SKM-1 treated with dmso at 0.1 percent for 144 hours (cell line): Measurements from ENCODE around the gene VWC2.

Experiments
- DNase-seq: peaks from one replicate; lab custom pipeline; 2025; ENCODE audit not compliant: unreplicated experiment; lab: John Stamatoyannopoulos, UW

Gene VWC2

DNA sequence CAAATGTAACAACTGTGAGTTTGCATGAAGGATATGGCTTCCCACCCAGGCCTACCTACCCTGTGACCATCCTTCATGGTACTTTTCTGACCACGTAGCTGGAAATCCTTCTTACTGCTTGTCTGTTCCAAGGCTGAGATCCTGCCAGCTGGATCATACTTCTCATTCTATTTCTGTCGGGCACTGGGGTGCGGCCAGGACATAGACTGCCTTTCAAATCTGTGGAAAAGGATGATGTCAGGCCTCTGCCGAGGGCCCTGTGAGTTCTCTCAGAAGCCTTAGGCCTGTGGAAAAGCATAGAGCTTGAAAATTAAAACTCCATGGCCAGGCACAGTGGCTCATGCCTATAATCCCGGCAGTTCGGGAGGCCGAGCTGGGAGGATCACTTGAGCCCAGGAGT, 10.0 kb downstream of the VWC2 start:
- DNase-seq, result no peak

DNA sequence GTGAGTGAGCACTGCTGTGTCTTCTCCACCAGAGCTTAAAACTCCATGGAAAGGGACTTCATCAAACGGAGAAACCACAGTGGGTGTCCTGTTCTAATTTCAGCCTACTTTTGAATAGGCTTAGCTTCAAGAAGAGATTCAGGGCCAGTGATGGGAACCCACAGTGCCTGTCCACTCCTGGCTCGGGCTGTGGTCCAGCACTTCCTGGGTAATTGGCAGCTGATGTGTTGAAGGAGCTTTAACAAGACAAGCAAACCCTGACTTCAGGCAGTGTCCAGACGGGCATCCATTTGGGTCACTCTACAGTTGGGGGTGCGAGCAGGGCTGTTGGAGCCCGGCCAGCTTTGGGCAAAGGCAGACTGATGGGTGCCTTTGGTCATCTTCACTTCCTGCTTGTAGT, 14.5 kb downstream of the VWC2 start:
- no peak for DNase-seq

DNA sequence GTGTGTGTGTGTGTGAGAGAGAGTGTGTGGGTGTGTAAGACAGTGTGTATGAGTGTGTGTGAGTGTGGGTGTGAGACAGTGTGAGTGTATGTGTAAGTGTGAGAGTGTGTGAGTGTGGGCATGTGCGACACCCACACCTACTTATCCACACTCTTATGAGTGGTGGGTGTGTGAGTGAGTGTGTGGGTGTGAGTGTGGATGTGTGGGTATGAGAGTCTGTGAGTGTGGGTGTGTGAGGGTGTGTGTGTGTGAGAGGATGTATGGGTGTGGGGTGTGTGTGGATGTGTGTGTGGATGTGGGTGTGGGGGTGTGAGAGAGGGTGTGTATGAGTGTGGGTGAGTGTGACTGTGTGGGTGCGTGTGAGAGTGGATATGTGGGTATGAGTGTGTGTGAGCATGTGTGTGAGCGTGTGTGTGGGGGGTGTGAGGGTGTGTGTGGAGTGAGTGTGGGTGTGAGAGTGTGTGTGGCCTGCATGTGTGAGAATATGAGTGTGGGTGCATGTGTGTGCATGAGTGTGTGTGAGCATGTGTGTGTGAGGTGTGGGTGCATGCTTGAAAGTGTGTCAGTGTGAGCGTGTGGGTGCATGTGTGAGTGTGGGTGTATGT, 15.1 kb downstream of the VWC2 start:
- no peak for DNase-seq

DNA sequence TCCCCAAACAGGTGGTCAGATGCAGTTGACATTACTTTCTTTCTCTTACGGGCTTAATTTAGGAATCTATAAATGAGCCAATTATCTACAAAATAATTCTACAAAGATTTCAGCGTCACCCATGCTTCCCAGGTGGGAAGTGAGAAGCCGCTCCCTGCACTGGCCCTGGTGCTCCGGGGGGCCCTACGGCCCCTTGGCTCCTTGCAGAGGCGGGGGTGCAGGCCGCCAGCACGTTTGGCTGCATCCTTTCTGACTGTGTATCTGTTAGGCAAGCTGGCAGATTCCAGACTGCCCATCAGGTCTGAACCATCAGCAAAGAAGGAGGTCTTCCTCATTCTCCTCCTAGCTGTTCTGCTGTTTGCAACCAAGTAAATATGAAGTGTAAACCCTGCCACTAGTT, 16.3 kb downstream of the VWC2 start:
- DNase-seq, result no peak

DNA sequence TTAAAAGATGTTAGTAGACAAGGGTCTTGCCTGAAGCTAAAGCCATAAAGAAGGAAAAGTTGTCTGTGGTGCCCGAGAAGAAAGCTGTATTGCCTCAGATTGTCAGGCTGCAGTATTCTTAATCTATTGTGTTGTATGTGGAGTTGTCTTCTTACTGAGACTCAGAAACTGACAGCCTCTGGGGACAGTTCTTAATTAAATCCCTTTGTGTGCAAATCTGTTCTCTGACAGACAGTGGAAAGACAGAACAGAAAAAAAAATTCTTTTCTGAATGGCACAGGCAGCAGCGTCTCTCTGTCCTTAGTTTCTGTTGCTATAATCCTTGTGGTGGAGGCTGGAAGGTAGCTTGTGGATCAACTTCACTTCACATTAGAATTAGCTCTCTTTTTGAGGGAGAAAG, 16.8 kb downstream of the VWC2 start:
- DNase-seq, result no peak

DNA sequence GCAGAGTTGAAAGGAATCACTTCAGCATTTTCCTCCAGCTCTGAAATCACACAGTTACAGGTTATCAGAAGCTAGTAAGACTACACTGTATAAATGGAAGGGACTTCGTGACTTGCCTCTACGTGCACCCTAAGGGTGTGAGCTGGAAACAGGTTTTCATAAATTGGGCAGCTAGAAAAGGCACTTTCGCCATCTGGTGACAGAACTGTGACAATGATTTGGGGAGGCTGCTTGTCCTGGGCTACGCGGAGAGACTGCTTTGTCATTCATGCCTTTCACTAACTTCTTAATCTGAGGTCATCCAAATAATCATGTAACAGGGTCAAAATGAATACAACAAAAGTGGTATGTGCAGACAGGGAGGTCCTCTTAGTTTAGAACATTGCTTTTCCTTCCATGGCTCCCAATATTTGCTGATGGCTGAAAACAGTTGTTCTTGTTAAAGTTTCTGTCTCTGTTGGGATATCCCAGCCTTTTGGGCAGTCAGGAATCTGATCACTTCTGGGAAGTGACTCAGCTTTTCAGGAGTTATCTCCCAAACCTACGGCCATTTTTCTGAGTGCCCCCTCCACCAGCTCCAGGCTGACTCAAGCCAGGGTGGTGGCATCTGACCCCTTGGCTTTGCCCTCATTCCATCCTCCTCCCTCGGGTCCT, 17.8 kb downstream of the VWC2 start:
- DNase-seq, result peak; percentile 42

DNA sequence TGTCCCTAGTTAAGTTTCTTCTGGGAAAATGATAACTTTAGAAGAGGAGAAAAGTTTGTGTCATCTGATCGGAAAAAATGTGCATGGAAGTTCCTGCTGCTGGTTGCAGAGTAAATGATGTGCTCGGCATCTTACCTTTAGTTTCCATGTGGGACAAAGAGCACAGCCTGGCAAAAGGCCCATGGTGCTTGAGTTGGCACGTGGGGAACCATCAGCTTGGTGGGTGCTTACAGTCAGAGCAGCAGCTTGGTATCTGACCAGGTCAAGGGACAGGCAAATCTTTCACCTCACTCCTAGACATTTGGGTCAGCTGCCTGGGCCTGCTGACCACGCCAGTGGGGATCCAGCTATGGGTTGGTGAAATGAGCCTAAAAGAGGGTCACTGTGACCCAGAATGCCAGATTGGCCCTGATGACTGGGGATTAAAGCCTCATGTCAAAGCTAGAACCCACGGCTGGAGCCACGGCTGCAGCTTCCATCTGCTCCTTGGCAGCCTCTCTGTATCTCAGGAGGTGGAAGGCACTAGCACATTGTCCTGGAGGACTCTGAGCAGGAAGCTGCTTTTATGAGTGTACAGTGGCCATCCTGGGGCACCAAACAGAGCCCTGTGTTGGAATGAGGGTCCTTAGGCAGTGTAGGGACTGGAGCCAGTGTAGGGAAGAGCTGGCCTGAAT, 24.7 kb downstream of the VWC2 start:
- DNase-seq, result no peak

DNA sequence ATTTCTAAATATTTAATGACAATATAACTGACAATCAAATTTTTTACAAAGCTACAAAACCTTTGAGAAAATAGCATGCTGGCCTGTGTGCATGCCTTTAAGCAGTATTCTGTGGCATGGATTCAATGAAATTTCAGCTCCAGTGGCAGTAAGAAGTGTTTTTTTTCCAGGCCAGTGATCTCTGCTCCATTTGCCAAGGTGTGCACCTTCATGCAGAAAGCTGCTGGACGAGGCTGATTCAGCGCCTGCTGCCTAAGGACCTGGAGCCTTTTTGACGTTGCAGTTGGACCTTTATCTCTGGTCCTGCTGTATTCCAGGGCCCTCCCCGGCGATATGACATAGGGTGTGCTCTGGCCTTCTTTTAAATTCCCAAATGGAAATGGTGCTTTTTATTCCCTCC, 26.6 kb downstream of the VWC2 start:
- DNase-seq, result no peak

DNA sequence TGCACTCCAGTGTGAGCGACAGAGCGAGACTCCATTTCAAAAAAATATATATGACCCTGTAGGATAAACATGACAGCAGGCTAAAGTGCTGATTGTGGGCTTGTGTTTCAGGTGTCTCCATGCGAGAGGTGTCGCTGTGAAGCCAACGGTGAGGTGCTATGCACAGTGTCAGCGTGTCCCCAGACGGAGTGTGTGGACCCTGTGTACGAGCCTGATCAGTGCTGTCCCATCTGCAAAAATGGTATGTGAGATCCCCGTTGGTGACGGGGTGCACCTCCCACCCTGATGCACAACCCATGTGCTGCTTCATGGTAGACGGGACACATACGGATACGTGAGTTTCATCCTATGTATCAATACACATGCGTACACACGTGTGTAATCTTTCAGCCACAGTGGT, 29.2 kb downstream of the VWC2 start:
- no peak for DNase-seq

DNA sequence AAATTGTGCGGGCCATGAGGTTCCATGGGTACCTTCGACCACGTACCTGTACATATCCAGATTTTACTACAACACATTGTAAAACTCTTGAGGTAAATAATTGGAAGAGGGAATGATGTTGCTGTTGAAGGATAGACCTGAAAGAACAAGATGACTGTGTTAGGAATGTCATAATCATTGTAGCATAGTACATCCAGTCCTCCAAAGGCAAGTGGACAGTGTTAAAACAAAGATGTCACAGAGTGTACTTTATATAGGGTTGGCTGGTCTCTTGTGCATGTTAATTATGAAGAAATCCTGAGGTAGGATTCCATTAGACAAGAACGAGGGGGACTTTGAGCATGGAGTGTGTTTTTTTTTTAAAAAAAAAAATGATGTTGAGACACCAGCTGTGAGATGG, 30.4 kb downstream of the VWC2 start:
- no peak for DNase-seq

DNA sequence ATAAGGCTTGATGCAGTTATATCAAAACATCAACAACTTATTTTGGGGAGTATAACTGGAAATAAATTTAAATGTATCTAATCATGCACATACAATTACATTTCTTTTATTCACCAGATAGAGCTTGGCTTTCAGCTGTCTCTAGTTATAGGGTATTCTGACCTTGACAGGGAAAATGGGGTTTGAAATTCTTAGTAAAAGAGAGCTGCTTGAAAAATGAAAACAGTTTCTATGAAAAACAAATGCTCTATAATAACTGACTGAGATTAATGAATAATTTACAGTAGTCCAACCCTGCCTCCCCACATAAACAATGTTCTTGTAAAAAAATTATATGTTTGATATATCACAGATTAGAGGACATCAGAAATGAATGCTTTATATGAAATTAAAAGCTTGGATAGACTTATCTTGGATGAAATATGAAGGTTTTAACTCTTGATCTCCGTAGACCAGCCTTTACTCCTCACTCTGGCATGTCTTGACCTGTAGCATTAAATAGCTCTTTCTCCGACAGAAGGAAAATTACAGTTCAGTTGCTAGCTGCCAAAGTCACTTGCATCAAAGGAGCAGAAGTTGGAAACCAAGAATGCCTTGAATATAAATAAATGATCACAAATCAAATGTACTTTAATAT, 32.1 kb downstream of the VWC2 start:
- DNase-seq, result no peak

DNA sequence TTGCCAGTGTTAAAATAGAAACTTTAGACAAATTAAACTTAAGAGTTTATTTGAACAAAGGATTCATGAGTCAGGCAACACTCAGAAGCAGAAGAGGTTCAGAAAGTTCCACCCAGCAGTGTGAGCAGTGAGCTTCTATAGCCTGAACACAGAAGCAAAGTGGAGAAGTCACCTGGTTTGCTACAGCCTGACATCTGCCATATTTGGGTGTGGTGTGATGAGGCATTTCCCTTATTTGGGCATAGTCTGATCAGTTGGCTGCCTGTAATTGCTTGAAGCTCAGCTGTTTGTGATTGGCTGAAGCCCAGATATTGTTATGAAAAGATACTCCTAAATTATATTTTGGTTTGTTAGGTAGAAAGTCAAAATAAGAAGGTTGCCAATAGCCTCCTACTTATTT, 39.1 kb downstream of the VWC2 start:
- no peak for DNase-seq

DNA sequence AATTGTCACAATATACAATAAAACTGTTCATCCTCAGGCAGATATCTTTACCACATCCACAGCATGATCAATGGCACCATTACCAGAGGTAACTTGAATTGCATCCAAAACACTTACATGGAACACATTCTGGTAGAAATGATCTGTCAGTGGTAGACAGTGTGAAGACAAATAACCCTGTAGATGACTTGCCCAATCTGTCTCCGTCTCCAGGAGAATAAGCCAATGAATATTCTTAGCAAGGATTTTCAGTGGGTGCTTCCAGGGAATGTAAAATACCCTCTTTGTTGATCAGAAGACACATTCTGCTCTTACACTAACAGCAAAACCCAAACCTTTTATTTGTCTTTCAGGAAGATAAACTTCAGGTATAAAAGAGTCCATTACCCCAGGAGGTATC, 43.8 kb downstream of the VWC2 start:
- DNase-seq, result no peak

DNA sequence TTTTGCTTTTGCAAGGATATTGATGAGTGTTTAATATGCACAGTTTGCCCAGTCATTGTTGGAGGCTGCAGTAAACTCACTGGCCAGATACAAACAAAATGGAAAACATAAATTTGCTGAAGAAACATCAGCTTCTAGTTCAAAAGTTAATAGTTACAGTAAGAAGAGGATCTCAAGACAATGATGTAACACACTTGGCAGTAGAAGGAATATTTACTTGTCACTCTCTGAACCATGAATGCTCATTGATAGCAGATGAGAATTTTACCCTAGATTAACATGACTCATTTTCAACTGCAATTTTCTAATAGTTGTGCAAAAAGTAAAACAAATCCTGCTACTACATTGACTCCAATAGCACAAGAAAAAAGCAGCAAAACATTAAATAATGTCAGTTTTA, 47.7 kb downstream of the VWC2 start:
- DNase-seq, result no peak

DNA sequence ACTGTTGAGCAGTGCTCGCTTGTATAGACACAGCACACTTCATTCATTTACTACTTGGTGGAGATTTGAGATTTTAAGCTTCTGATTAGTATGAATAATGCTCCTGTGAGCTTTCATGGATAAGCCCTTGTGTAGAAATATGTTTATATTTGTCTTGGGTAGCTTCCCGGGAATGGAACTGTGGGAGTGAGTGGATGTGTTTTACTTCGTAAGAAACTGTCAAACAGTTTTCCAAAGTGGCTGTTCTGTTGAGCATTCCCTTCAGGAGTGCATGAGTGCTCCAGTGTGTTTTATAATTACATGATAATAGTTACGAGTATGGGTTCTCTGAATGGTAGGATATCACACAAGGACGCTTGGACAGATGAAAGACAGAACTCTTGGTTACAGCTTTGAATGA, 49.4 kb downstream of the VWC2 start:
- no peak for DNase-seq

DNA sequence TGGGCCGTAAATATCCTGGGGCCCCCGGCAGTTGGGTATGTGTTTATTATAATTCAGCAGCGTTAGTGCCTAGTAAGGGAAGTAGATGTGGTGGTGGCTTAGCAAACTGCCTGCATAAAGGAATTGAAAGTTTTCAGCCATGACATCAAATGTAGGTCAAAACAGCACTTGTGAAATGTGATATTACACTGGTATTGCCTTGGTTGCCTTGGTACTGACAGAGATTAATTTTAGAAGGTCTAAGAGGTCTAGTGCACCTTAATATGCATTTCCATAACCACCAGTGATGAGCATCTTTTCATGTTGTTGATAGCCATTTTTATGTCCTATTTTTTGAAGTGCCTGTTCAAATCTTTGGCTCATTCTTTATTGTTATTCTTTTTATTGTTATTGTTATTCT, 50.1 kb downstream of the VWC2 start:
- DNase-seq, result no peak

DNA sequence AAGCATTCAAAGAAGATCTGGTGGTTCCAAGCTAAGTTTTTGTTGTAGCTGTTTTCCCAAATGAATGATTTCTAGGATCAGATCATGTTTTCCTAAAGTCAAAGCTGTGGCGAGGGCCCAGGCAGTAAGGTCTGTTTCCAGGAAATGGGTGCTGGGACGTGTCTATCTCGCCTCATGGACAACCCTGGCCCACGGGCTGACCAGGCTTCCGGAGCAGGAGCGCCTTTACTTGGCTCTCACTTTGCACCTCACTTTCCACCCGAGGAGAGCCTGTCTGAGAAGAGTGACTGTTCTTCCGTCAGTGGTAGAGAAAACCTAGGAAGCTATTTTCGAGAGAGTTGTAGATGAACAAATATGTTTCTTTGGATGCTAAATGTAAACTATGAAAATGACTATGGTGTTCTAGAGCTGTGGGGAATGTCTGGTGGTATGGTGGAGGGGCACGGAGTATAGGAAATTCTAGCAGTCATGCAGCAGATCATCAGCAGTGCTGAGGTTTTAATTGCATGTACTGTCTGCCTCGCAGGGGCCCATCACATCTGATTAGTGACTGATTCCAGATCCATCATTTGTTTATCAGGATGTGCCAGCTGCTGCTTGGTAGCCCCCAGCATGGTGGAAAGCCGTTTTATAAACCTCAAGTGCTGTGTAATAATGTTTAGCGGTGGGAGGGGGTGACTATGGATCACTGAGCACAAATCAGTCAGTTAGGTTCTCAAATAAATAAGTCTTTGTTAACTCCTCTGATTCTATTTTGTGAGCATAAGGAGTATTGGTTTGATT, 66.6 kb downstream of the VWC2 start:
- DNase-seq, result no peak

DNA sequence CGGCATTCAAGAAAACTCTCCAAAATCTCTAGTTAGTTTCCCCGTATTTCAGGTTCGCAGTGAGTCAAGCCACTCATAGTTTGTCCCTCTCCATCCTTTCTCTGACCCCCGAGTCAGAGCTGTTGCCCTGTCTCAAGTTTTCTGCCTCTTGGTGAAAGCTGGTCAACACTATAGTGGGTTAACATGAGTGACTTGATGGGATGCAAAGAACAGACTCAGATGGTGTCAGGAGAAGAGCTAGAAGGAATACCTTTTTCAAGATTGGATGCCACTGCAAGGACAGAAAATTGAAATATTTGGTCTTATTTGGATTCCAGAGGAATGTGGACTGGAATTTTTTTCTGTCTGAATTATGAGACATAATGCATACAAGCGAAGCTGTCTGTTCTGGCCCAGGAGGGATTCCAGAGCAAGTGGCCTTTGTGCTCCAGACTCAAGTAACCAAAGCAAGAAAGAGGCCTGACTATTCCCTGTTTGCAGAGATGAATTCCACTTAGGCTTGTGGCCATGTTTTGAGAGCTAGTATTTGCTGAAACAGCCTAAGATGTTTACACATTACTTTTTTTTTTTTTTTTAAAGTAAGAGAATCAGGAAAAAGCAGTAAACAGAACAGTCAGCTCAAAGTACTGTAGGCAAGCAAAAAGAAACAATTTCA, 67.4 kb downstream of the VWC2 start:
- no peak for DNase-seq

DNA sequence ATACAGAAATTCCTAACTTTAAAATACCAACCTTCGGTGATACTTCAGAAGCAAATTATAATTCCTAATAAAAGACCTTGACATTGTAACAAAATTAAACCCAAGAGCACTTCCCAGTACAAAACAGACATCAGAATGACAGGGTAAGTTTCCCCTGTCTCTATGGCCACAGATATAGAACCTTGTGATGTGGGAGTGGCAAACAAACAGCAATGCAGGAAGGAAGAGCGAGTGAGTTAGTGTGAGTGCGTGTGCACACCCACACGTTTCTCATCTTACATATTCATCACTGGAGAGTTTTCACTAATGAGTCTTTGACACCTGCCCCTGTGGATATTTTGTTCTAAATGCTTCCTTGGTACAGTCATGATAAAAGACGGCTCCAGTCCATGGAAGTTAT, 72.2 kb downstream of the VWC2 start:
- no peak for DNase-seq

DNA sequence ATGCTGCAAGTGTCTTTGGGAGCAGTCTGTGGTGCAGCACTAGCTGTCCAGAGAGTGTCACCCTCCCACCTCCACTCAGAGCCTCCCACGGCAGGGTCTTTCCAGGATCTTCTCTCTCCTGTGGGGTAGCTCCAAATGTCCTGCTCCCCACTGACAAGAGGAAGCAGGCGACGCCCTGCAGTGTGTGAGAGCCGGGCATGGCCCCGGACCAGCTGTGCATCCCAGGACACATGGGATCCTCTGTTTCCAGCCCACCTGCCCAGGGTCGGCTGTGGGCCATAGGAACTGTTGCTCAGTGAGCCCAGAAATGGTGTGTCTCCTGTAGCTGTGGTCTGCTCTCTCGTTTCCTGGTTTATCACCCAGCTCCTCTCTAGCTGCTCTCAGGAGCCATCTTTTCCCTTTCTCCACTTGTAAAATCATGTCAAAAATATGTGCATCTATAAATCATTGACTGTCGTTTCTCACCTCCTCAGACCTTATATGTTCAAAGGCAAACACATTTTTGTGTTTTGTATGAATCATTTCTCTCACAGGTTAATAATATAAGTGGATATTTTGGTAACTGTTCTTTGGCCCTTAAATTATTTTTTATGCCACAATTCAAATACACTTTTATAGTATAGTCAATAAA, 74.9 kb downstream of the VWC2 start:
- no peak for DNase-seq
